Testis (tissue), 3 donors: ENCODE data around the gene FGF9. TPM values are rescaled to one million over a fixed set of nuclear protein-coding genes. Genes with fewer than 3 reads are reported as not detected.

Experiments used
- DNase-seq: peaks from one replicate; pipeline ENCODE4 v3.0.0-alpha.2; 2019
- H3K27ac ChIP-seq, 2 donors: fragments of 200-600 bp; sonication (generic); one replicate each; pipeline ENCODE4 v1.5.1; 2019
- H3K27me3 ChIP-seq: fragments of 200-600 bp; sonication (generic); one replicate; pipeline ENCODE4 v1.5.1; 2019
- H3K36me3 ChIP-seq: fragments of 200-600 bp; sonication (generic); one replicate; pipeline ENCODE4 v1.5.1; 2017; ENCODE audit warnings: low read depth; ENCODE audit errors: missing control alignments
- H3K4me1 ChIP-seq: fragments of 200-600 bp; sonication (generic); one replicate; pipeline ENCODE4 v1.5.1; 2019
- H3K4me3 ChIP-seq, 2 donors: fragments of 200-600 bp; sonication (generic); one replicate each; pipeline ENCODE4 v1.5.1; 2017 to 2019
- H3K9me3 ChIP-seq: fragments of 200-600 bp; sonication (generic); one replicate; pipeline ENCODE4 v1.5.1; 2017
- POLR2A ChIP-seq: fragments of 450-650 bp; IDR thresholded peaks from one replicate; pipeline ENCODE4 v1.6.1; 2017; ENCODE audit warnings: antibody characterized with exemption, mild to moderate bottlenecking, moderate library complexity
- WGBS, 2 donors: methylation state at CpG; one replicate each; pipeline ENCODE4 v1.1.5; 2018; 5-methylcytosine and 5-hydroxymethylcytosine counted together
- intact Hi-C: fragments of 100-400 bp; cut with DNase I; formaldehyde crosslinking; loops from one replicate; pipeline ENCODE4 v1.15.1; 2023; ENCODE audit warnings: low total_unique reads
- polyA plus RNA-seq: library from polyadenylated mRNA; stranded (reverse); fragments of 350-450 nt; fragmentation: Illumina TruSeq; extraction: RNeasy Lipid Tissue Mini Kit (QIAGEN cat#74804); gene quantifications from one replicate; pipeline ENCODE4 v1.2.3, GENCODE V29; 2014; ENCODE audit warnings: low read depth, low replicate concordance; ENCODE audit not compliant: insufficient read depth
- total RNA-seq, 2 donors: library from RNA; depleted of rRNA; stranded (reverse); fragments of >200 nt; gene quantifications; one replicate each; pipeline ENCODE4 v1.2.3, GENCODE V29; 2016
- TF ChIP-seq, protein P1 (sequence below), 3 experiments: fragments of 450-650 bp in 2 of 3; fragments of 200-600 bp in 1 of 3; sonication (generic) in 1 of 3; IDR thresholded peaks; one replicate each; pipeline ENCODE4 v1.5.1; 2016 to 2019; ENCODE audit warnings: antibody characterized with exemption in 3 of 3, mild to moderate bottlenecking in 2 of 3, moderate library complexity in 1 of 3

The FGF9 gene
- total and polyA plus RNA-seq, 3 donors from 2014 or later, result 0.79 to 4.3 (median 1.5) TPM

DNA sequence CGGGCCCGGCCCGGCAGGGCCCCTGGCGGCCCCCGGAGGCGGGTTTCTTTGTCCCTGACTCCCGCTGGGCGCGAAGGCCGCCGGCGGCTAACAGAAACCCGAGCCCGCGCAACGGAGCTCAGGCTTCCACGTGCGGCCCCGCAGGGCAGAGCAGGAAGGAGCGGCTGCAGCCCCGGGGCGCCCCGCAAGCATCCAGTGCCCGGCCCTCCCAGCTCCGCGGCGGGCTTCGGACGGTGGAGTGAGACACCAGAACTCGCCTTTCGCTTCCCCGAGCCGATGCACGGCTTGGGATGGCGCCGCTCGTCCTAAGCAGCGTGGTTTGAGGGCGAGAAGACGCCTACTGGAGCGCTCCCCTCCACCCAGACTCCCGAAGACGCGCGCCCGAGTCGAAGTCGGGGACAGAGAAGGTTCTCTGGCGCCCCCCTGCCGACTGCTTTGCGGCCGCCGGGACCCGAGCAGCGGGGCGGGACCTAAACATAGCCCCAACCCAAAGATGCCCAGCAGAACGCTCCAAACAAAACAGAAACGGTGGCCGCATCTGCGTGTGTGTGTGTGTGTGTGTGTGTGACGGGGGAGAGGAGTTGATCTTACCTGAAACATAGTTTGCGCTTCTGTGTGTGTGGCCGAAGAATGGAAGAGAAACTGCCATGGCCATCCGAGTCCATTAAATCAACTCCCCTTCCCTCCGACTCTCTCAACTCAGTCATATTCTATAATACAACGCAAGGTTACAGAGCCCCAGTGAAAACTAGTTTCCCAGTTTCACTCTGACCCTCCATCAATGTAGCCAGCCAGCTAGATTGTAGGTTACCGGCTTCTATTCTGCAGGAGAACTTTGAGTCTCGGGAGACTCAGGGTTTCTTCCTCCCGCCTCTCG is 629 bp upstream of the FGF9 start:
- 0% methylated on average over 11 to 64 of the region's 70 CpGs for WGBS, 2 donors
- H3K36me3 ChIP-seq, result no peaks in the 10 kb centered on the region
- peak overlapping the region; percentile 43 to 62 for H3K4me3 ChIP-seq
- H3K27me3 ChIP-seq, result no peaks in the 10 kb centered on the region
- intact Hi-C loops, result no loop called here
- H3K4me1 ChIP-seq, result peaks cover 19% of the 10 kb centered on the region
- no peaks in the 10 kb centered on the region for H3K9me3 ChIP-seq
- no peak overlapping the region for H3K27ac ChIP-seq
- DNase-seq, result peak; percentile 49
- no peak for TF ChIP-seq POLR2A
- TF ChIP-seq, protein P1, sequence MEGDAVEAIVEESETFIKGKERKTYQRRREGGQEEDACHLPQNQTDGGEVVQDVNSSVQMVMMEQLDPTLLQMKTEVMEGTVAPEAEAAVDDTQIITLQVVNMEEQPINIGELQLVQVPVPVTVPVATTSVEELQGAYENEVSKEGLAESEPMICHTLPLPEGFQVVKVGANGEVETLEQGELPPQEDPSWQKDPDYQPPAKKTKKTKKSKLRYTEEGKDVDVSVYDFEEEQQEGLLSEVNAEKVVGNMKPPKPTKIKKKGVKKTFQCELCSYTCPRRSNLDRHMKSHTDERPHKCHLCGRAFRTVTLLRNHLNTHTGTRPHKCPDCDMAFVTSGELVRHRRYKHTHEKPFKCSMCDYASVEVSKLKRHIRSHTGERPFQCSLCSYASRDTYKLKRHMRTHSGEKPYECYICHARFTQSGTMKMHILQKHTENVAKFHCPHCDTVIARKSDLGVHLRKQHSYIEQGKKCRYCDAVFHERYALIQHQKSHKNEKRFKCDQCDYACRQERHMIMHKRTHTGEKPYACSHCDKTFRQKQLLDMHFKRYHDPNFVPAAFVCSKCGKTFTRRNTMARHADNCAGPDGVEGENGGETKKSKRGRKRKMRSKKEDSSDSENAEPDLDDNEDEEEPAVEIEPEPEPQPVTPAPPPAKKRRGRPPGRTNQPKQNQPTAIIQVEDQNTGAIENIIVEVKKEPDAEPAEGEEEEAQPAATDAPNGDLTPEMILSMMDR (IDR thresholded peaks at IDR 0.05), result no peak

DNA sequence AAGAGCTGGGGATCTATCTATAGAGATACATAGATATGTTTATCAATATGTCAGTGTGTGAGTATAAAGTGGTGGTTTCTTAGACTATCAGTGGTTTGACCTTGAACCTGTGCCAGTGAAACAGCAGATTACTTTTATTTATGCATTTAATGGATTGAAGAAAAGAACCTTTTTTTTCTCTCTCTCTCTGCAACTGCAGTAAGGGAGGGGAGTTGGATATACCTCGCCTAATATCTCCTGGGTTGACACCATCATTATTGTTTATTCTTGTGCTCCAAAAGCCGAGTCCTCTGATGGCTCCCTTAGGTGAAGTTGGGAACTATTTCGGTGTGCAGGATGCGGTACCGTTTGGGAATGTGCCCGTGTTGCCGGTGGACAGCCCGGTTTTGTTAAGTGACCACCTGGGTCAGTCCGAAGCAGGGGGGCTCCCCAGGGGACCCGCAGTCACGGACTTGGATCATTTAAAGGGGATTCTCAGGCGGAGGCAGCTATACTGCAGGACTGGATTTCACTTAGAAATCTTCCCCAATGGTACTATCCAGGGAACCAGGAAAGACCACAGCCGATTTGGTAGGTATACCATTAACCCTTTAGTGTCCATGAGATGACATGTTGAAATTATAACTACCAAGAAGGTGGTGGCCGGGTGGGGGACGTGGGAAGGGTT is 880 bp downstream of the FGF9 start:
- no peak for DNase-seq
- no peak for TF ChIP-seq POLR2A
- TF ChIP-seq, protein P1 (IDR thresholded peaks at IDR 0.05), result no peak
- peak overlapping the region in 1 of 2 donors; percentile 62 for H3K4me3 ChIP-seq
- H3K27ac ChIP-seq, result no peak overlapping the region
- peaks cover 19% of the 10 kb centered on the region for H3K4me1 ChIP-seq
- no peaks in the 10 kb centered on the region for H3K36me3 ChIP-seq
- no peaks in the 10 kb centered on the region for H3K27me3 ChIP-seq
- WGBS, 2 donors, result 0 to 1% methylated on average over 15 of the region's 15 CpGs
- no peaks in the 10 kb centered on the region for H3K9me3 ChIP-seq
- intact Hi-C loops, result no loop called here

DNA sequence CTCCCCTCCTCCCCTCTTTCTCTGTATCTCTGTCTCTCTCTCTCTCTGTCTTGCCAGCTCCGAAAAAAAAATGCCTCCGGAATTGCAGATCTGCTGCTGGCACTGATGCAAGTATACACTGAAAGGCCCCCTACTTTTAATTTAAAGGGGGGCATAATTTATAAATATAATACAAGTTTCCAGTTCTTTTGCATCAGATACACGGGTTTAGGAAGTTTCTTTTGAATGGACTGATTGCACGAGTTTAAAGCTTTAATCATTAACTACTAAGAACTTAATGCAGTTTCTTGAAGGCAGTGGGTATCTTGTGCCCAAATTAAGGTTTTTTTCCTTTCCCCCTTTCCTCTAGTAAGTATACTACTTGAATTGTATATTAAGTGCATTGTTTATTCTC is 1.4 kb downstream of the FGF9 start:
- H3K4me3 ChIP-seq, result no peak overlapping the region
- TF ChIP-seq, protein P1 (IDR thresholded peaks at IDR 0.05), result no peak
- no peak for TF ChIP-seq POLR2A
- no peaks in the 10 kb centered on the region for H3K36me3 ChIP-seq
- 1 to 4% methylated on average over 4 of the region's 4 CpGs for WGBS, 2 donors
- intact Hi-C loops, result no loop called here
- H3K9me3 ChIP-seq, result no peaks in the 10 kb centered on the region
- no peak for DNase-seq
- no peaks in the 10 kb centered on the region for H3K27me3 ChIP-seq
- peaks cover 19% of the 10 kb centered on the region for H3K4me1 ChIP-seq
- no peak overlapping the region for H3K27ac ChIP-seq

DNA sequence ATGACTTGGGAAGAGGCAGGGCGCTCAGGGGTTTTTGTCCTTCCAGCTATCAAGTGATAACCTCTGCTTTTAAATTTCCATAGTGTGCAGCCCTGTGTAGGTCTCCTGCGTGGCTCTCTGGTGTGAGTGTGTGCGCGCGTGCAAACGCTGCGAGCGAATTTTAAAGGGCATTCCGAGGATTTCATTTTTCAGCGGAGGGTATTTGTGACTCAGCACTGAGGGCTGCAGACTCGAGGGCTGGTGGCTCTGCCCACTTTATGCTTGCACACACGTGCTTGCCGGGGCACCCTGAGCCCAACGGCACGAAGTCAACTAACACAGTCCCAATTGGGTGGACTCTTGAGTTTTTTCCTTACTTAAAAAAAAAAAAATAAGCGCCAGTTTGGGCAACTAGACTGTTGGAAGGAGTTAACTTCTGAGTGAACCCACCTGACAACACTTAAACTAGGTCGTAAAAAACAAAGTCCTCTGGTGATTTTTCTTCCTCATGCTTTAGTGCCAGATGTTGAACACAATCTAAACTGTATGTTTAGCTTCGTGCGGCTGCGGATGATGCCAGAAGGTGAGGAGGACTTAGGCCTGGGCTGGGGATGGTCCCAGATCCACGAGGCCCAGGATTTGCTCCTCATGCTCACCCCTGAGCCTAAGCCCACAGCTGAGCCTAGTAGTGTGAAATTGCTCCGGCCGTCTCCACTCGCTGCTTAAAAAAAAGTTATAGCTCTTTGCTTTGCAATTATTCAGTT is 2.1 kb downstream of the FGF9 start:
- H3K4me3 ChIP-seq, result peak overlapping the region in 1 of 2 donors; percentile 64
- intact Hi-C loops, result no loop called here
- H3K27me3 ChIP-seq, result no peaks in the 10 kb centered on the region
- H3K27ac ChIP-seq, result no peak overlapping the region
- WGBS, 2 donors, result 2 to 5% methylated on average over 15 to 24 of the region's 24 CpGs
- TF ChIP-seq, protein P1 (IDR thresholded peaks at IDR 0.05), result no peak
- TF ChIP-seq POLR2A, result no peak
- no peaks in the 10 kb centered on the region for H3K36me3 ChIP-seq
- no peaks in the 10 kb centered on the region for H3K9me3 ChIP-seq
- no peak for DNase-seq
- peaks cover 19% of the 10 kb centered on the region for H3K4me1 ChIP-seq
